ENCODE data around the gene EN1. TPM values are rescaled to one million over a fixed set of nuclear protein-coding genes. Genes with fewer than 3 reads are reported as not detected.

EN1 gene
- total and polyA plus RNA-seq, 2 experiments from 2014 or later = 0.21 to 0.24 TPM

GRCh38 chr2:118857677-118858484 is 10.4 kb upstream of the EN1 start:
- H3K79me2 ChIP-seq (replicated peaks; ENCODE audit: insufficient read depth) = no peaks in the 10 kb centered on the region
- H3K4me2 ChIP-seq = peak overlapping the region; percentile 86
- Mint-ChIP-seq H3K9me3 (peaks cover 4% of the 10 kb centered on the region), H3K4me3 (peak overlapping the region; percentile 58), H3K27me3 (ENCODE audit: insufficient read depth, low read depth, poor library complexity) (peaks cover 94% of the 10 kb centered on the region), H3K36me3 (ENCODE audit: low read depth) (no peaks in the 10 kb centered on the region; the same call in 2 of the 3 replicates), H3K4me1 (peaks cover 50% of the 10 kb centered on the region), H3K27ac (no peak overlapping the region)
- peaks cover 6% of the 10 kb centered on the region; the same call in 1 of the 2 replicates for H4K20me1 ChIP-seq (replicated peaks; ENCODE audit: insufficient read depth)
- H3K36me3 ChIP-seq (ENCODE audit: insufficient read depth) = no peaks in the 10 kb centered on the region
- peak overlapping the region; percentile 60 for H3K4me3 ChIP-seq
- H3K4me1 ChIP-seq (ENCODE audit: insufficient read depth) = peaks cover 72% of the 10 kb centered on the region
- DNase-seq (ENCODE audit: low spot score) (peak; percentile 56), ATAC-seq (no peak)
- no peaks in the 10 kb centered on the region for H3K9me2 ChIP-seq (ENCODE audit: insufficient read depth)
- peaks cover 8% of the 10 kb centered on the region; the same call in 1 of the 2 replicates for H3F3A ChIP-seq (replicated peaks; ENCODE audit: low read depth)
- no peak for TF ChIP-seq ETS1 (IDR thresholded peaks at IDR 0.05)
- TF ChIP-seq EZH2phosphoT487 (IDR thresholded peaks at IDR 0.05; ENCODE audit: unreplicated experiment) = peak; percentile 97
- TF ChIP-seq STAT1 (IDR thresholded peaks at IDR 0.05; ENCODE audit: unreplicated experiment) = no peak
- TF ChIP-seq NANOG (IDR thresholded peaks at IDR 0.05; ENCODE audit: borderline replicate concordance) = no peak
- peak; percentile 100 for TF ChIP-seq EZH2 (IDR thresholded peaks at IDR 0.05; ENCODE audit: low read depth, unreplicated experiment)
- H3K27me3 ChIP-seq (ENCODE audit: insufficient read depth) = peaks cover 100% of the 10 kb centered on the region
- H3K27ac ChIP-seq (ENCODE audit: low read depth) = no peak overlapping the region
- peak overlapping the region; percentile 94 for H2AFZ ChIP-seq

GRCh38 chr2:118856978-118857676 is 9.7 kb upstream of the EN1 start:
- peaks cover 55% of the 10 kb centered on the region for H3K4me1 Mint-ChIP-seq
- no peaks in the 10 kb centered on the region for H3K36me3 ChIP-seq (ENCODE audit: insufficient read depth)
- H3K27me3 ChIP-seq (ENCODE audit: insufficient read depth) = peaks cover 100% of the 10 kb centered on the region
- peaks cover 79% of the 10 kb centered on the region for H3K4me1 ChIP-seq (ENCODE audit: insufficient read depth)
- H3K9me3 Mint-ChIP-seq = peaks cover 4% of the 10 kb centered on the region
- peak overlapping the region; percentile 58; the same call in 1 of the 3 replicates for H3K4me3 Mint-ChIP-seq
- H3K4me3 ChIP-seq = peak overlapping the region; percentile 60
- peak overlapping the region; percentile 94; the same call in 1 of the 2 replicates for H2AFZ ChIP-seq
- no peak overlapping the region for H3K27ac ChIP-seq (ENCODE audit: low read depth)
- no peak for ATAC-seq
- H3K79me2 ChIP-seq (replicated peaks; ENCODE audit: insufficient read depth) = no peaks in the 10 kb centered on the region
- H3F3A ChIP-seq (replicated peaks; ENCODE audit: low read depth) = peaks cover 8% of the 10 kb centered on the region; the same call in 1 of the 2 replicates
- no peaks in the 10 kb centered on the region for H3K9me2 ChIP-seq (ENCODE audit: insufficient read depth)
- no peaks in the 10 kb centered on the region; the same call in 2 of the 3 replicates for H3K36me3 Mint-ChIP-seq (ENCODE audit: low read depth)
- DNase-seq (ENCODE audit: low spot score) = peak; percentile 48
- peak overlapping the region; percentile 86 for H3K4me2 ChIP-seq
- TF ChIP-seq EZH2phosphoT487 (IDR thresholded peaks at IDR 0.05; ENCODE audit: unreplicated experiment) (peak; percentile 41), ZNF114 (CRISPR knock-in tag; IDR thresholded peaks at IDR 0.05) (no peak), CREB1 (CRISPR knock-in tag; IDR thresholded peaks at IDR 0.05; ENCODE audit: low read depth) (no peak), EZH2 (IDR thresholded peaks at IDR 0.05; ENCODE audit: low read depth, unreplicated experiment) (peak; percentile 94)
- no peak overlapping the region for H3K27ac Mint-ChIP-seq
- peaks cover 100% of the 10 kb centered on the region for H3K27me3 Mint-ChIP-seq (ENCODE audit: insufficient read depth, low read depth, poor library complexity)
- peaks cover 9% of the 10 kb centered on the region; the same call in 1 of the 2 replicates for H4K20me1 ChIP-seq (replicated peaks; ENCODE audit: insufficient read depth)

All from GM23338 (cell line).